ENCODE data around the gene IFITM10.

The IFITM10 gene

DNA sequence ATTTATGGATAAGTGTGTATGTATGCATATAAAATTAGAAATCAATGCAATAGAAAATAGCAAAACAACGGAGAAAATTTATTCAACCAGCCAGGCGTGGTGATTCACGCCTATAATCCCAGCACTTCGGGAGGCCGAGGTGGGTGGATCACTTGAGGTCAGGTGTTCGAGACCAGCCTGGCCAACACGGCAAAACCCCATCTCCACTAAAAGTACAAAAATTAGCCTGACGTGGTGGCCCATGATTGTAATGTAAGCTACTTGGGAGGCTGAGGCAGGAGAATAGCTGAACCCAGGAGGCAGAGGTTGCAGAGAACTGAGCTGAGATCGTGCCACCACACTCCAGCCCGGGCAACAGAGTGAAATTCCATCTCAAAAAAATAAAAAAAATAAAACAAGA lies 47.9 kb downstream of the IFITM10 start:
- DNase-seq = no peak
- Histone ChIP-seq H3K4me3 (ENCODE audit: low read depth, low read length) (no peak overlapping the region), H3K27me3 (ENCODE audit: insufficient read depth, low read depth, severe bottlenecking) (peaks cover 94% of the 10 kb centered on the region), H3K27ac (no peak overlapping the region), H3K36me3 (no peaks in the 10 kb centered on the region), H3K9me3 (ENCODE audit: severe bottlenecking) (peaks cover 5% of the 10 kb centered on the region)
- no peak for TF ChIP-seq CTCF (IDR thresholded peaks at IDR 0.05; ENCODE audit: low read depth, low read length)

DNA sequence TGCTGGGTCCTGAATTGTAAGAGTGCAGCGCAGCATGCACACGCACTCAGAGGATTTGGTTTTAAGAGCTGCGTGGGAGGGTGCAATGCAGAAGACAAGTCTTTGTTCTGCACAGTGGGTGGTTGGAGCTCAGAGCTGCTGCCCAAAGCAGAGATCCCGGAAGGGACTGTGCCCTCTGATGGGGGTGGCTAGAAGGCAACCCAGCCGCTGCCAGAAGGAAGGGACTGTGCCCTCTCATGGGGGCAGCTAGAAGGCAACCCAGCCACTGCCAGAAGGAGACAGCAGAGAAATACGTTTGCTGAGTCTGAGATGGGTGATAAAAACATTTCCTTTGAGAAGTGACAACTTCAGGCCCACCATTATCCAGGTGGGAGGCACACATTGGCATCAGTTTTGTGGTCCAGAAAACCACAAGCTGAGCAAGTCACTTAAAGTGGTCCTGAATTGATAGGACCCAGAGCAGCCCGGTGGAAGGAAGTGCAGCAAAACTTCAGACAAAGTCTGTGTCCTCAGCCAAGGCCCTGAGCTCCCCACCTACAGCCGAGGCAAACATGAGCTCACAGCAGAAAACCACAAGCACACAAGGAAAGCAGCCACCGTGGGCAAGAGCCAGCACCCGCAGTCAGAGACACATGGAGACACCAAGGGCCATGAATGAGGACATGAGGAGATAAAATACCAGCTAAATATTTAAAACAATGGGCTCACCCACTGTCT lies 49.1 kb downstream of the IFITM10 start:
- Histone ChIP-seq H3K9me3 (ENCODE audit: severe bottlenecking) (peaks cover under 1% of the 10 kb centered on the region), H3K27me3 (ENCODE audit: insufficient read depth, low read depth, severe bottlenecking) (peaks cover 91% of the 10 kb centered on the region), H3K36me3 (no peaks in the 10 kb centered on the region), H3K4me3 (ENCODE audit: low read depth, low read length) (no peak overlapping the region), H3K27ac (no peak overlapping the region)
- TF ChIP-seq CTCF (IDR thresholded peaks at IDR 0.05; ENCODE audit: low read depth, low read length) = no peak
- no peak for DNase-seq

GRCh38 chr11:1699771-1700170 lies 50.6 kb downstream of the IFITM10 start:
- TF ChIP-seq CTCF (IDR thresholded peaks at IDR 0.05; ENCODE audit: low read depth, low read length) = no peak
- no peak for DNase-seq
- H3K4me3 ChIP-seq (ENCODE audit: low read depth, low read length) = no peak overlapping the region
- H3K27me3 ChIP-seq (ENCODE audit: insufficient read depth, low read depth, severe bottlenecking) = peaks cover 87% of the 10 kb centered on the region
- H3K9me3 ChIP-seq (ENCODE audit: severe bottlenecking) = no peaks in the 10 kb centered on the region
- no peaks in the 10 kb centered on the region for H3K36me3 ChIP-seq
- no peak overlapping the region for H3K27ac ChIP-seq

DNA sequence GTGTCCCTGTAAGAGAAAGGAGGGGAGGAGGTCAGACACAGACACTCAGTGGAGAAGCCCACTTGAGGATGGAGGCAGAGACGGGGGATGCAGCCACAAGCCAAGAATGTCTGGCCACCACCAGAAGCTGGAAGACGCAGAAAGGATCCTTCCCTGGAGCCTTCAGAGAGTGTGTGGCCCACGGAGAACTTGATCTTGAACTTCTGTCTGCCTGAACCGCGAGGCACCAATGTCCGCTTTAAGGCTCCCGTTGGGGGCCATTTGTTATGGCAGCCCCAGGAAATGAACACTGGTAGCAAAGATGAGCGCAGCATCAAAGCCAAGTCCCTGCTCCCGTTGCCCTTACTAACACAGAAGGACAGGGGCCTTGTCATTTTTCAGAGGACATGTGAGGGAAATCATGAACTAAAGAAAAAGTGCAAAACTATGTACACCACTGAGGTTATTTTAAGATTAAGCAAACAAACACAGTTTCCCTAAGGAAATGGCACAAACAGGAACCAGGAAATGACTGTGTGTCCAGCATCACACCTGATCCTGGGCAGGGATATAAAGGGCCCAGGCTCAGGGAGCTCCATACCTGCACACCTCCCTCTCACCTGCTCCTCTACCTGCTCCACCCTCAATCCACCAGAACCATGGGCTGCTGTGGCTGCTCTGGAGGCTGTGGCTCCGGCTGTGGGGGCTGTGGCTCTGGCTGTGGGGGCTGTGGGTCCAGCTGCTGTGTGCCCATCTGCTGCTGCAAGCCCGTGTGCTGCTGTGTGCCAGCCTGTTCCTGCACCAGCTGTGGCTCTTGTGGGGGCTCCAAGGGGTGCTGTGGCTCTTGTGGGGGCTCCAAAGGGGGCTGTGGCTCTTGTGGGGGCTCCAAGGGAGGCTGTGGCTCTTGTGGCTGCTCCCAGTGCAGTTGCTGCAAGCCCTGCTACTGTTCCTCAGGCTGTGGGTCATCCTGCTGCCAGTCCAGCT lies 53.5 kb downstream of the IFITM10 start, which contains the start of gene KRTAP5-6:
Gene KRTAP5-6, plus strand, starts transcription at position 588 of the 963 bp plus-strand sequence. Its CDS starts 51 bp downstream, at position 639.
- no peak within 1 kb of the TSS for H3K27ac ChIP-seq
- no peaks in the 10 kb centered on the region for H3K9me3 ChIP-seq (ENCODE audit: severe bottlenecking)
- no peak for DNase-seq
- H3K27me3 ChIP-seq (ENCODE audit: insufficient read depth, low read depth, severe bottlenecking) = peaks cover 86% of the 10 kb centered on the region
- H3K36me3 ChIP-seq = no peaks in the 10 kb centered on the region
- no peak for TF ChIP-seq CTCF (IDR thresholded peaks at IDR 0.05; ENCODE audit: low read depth, low read length)
- H3K4me3 ChIP-seq (ENCODE audit: low read depth, low read length) = no peak within 1 kb of the TSS

- Histone ChIP-seq H3K4me3 (ENCODE audit: low read depth, low read length) (no peak overlapping the region), H3K27me3 (ENCODE audit: insufficient read depth, low read depth, severe bottlenecking) (peaks cover 85% of the 10 kb centered on the region), H3K36me3 (no peaks in the 10 kb centered on the region), H3K27ac (no peak overlapping the region), H3K9me3 (ENCODE audit: severe bottlenecking) (no peaks in the 10 kb centered on the region)
- no peak for TF ChIP-seq CTCF (IDR thresholded peaks at IDR 0.05; ENCODE audit: low read depth, low read length)
- DNase-seq = no peak
These were observed 54.8 kb downstream of the IFITM10 start for GRCh38 chr11:1695548-1696108.

All from WERI-Rb-1 (cell line).